Activated naive CD4-positive, alpha-beta T cell treated with anti-CD3 and anti-CD28 coated beads, Interleukin-2, amount 50 U/mL, for 16 hours (primary cell): Measurements from ENCODE around the gene CDX1.
"Not testable (repeated sequence)": the region's sequence is repeated elsewhere in the genome, so short reads cannot be mapped to it uniquely, and the experiment has no call there.

Source experiments
- DNase-seq: peaks from one replicate; pipeline ENCODE4 v3.0.0-alpha.2; 2020

The CDX1 gene

GRCh38 chr5:150210644-150211043 lies 44.1 kb downstream of the CDX1 start:
- DNase-seq, result no peak

GRCh38 chr5:150211156-150212030 lies 44.8 kb downstream of the CDX1 start:
- DNase-seq, result no peak

GRCh38 chr5:150213530-150213929 lies 47.0 kb downstream of the CDX1 start:
- DNase-seq, result no peak

GRCh38 chr5:150214289-150214688 lies 47.7 kb downstream of the CDX1 start:
- DNase-seq, result no peak

- DNase-seq, result no peak
Observed at GRCh38 chr5:150215979-150216944, 49.7 kb downstream of the CDX1 start.

- DNase-seq, result no peak
Observed at GRCh38 chr5:150217038-150217437, 50.5 kb downstream of the CDX1 start.

GRCh38 chr5:150217873-150218692 lies 51.5 kb downstream of the CDX1 start:
- DNase-seq, result peak; percentile 78

GRCh38 chr5:150218693-150219035 lies 52.1 kb downstream of the CDX1 start:
- no peak for DNase-seq

GRCh38 chr5:150219142-150219541 lies 52.6 kb downstream of the CDX1 start:
- DNase-seq, result no peak

GRCh38 chr5:150219861-150220260 lies 53.3 kb downstream of the CDX1 start:
- no peak for DNase-seq

- no peak for DNase-seq
Observed at GRCh38 chr5:150221471-150221870, 54.9 kb downstream of the CDX1 start.

GRCh38 chr5:150222906-150223305 lies 56.3 kb downstream of the CDX1 start:
- DNase-seq, result no peak

- no peak for DNase-seq
Observed at GRCh38 chr5:150223474-150223873, 56.9 kb downstream of the CDX1 start.

- no peak for DNase-seq
Observed at GRCh38 chr5:150224483-150225027, 58.0 kb downstream of the CDX1 start.

- no peak for DNase-seq
Observed at GRCh38 chr5:150227036-150227435, 60.5 kb downstream of the CDX1 start.

- no peak for DNase-seq
Observed at GRCh38 chr5:150227606-150228273, 61.2 kb downstream of the CDX1 start.

GRCh38 chr5:150229571-150229970 lies 63.0 kb downstream of the CDX1 start:
- DNase-seq, result no peak

- no peak for DNase-seq
Observed at GRCh38 chr5:150230842-150231241, 64.3 kb downstream of the CDX1 start.

GRCh38 chr5:150233706-150234105 lies 67.1 kb downstream of the CDX1 start:
- not testable (repeated sequence) for DNase-seq
